Measurements from ENCODE around the gene CUL9.

The CUL9 gene

GRCh38 chr6:43231053-43231452 lies 49.1 kb downstream of the CUL9 start:
- no peak for DNase-seq

DNA sequence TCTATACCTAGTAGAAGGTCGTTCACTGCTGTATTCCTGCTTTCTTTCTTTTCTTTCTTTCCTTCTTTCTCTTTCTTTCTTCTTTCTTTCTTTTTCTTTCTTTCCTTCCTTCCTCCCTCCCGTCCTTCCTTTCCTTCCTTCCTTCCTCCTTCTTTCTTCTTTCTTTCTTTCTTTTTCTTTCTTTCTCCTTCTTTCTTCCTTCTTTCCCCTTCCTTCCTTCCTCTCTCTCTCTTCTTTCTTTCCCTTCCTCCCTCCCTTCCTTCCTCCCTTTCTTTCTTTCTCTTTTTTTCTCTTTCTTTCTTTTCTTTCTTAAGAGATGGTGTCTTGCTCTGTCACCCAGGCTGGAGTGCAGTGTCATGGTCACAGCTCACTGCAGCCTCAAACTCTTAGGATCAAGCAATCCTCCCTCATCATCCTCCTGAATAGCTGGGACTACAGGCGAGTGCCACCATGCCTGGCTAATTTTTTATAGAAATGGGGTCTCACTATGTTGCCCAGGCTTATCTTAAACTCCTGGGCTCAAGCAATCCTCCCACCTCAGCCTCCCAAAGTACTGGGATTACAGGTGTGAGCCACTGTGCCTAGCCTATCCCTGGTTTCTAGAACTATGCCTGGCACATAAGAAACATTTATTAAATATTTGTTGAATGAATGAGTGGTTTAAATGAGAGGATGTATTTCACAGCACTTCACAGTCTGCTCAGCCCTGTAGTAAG lies 49.9 kb downstream of the CUL9 start:
- no peak for DNase-seq

DNA sequence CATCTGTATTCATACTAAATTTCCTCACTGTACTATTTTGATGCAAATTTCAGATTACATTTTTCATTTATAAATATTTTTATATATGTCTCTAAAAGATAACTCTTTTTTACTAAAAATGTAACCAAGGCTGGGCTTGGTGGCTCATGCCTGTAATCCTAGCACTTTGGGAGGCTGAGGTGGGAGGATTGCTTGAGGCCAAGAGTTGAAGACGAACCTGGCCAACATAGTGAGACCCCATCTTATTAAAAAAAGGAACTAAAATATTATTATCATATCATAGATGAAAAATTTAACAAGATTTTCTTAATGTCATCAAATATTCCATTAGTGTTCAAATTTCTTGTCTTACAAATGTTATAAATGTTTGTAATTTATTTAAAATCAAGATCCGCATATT lies 53.8 kb downstream of the CUL9 start:
- DNase-seq: no peak

DNA sequence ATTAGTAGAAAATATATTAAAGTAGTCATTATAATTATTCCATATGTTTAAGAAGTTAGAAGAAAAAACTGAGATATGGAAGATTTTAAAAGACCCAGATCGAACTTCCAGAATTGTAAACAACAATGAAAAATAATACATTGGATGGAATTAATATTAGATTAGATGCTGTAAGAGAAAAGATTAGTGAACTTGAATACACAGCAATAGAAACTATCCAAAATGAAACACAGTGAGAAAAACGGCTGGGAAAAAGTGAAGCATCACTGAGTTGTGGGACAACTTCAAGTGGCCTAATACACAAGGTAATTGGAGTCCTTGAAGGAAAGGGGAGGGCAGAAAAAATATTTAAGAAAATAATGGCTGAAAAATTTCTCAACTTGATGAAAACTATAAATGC lies 57.1 kb downstream of the CUL9 start:
- no peak for DNase-seq

- no peak for DNase-seq
Observed at GRCh38 chr6:43240950-43241349, 59.0 kb downstream of the CUL9 start.

- no peak for DNase-seq
Observed at GRCh38 chr6:43241446-43241845, 59.5 kb downstream of the CUL9 start.

GRCh38 chr6:43242908-43243663 lies 61.1 kb downstream of the CUL9 start, which contains the start of gene TTBK1:
Gene TTBK1, plus strand, starts transcription at chr6:43243481. Its CDS starts 3,180 bp downstream, at chr6:43246661.
- DNase-seq: peak; percentile 76

DNA sequence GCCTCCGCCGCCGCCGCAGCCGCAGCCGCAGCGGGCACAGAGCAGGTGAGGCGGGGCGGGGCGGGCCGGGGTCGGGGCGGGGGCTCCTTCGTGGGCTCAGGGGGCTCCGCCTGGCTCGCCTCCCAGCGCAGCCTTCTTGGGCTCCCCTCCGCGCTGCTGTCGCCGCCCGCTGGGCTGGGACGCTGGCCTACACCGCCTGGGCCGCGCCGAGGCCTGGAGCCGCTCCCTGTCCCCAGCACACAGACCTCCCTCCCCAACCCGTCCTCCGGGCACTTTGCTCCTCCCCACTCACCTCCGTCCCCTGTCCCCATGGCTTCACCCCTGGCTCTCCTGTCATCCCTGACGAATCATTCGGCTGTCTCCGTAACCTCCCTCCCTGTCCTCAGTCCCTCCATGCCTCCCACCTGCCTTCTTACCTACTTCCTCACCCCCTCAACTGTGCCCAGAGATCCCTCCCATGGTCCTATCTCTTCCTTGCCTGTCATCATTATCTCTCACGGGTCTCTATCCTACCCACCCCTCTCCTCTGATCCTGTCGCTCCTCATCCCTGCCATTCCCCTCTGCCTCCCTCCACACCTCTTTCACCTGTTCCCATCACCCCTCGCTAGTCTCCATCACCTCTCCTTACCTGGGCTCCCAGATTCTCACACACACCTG lies 61.8 kb downstream of the CUL9 start:
- DNase-seq: peak; percentile 27

GRCh38 chr6:43246301-43247113 lies 64.5 kb downstream of the CUL9 start:
- peak; percentile 92 for DNase-seq

- DNase-seq: peak; percentile 94
Observed at GRCh38 chr6:43247114-43247999, 65.4 kb downstream of the CUL9 start.

- DNase-seq: no peak
Observed at GRCh38 chr6:43248101-43248500, 66.1 kb downstream of the CUL9 start.

GRCh38 chr6:43248791-43249190 lies 66.8 kb downstream of the CUL9 start:
- no peak for DNase-seq

DNA sequence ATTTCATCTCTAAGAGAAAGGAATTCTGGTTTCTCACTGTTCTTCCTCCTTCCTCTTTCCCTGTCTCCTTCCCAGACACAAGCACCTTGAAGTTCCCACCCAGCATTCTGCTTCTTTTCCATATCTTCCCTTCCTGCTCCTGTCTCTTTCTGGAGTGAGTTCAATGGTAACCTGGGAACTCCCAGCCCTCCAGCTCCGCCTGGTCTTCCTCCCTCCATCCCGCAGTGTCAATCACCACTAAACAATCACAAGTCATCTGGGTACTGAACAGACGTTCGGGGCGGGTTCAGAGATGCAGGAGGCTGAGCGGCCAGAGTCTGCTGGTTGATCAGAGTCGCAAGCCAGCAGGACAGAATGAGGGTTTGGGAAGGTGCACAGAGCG lies 69.0 kb downstream of the CUL9 start:
- DNase-seq: peak; percentile 40

GRCh38 chr6:43253401-43253800 lies 71.4 kb downstream of the CUL9 start:
- no peak for DNase-seq

DNA sequence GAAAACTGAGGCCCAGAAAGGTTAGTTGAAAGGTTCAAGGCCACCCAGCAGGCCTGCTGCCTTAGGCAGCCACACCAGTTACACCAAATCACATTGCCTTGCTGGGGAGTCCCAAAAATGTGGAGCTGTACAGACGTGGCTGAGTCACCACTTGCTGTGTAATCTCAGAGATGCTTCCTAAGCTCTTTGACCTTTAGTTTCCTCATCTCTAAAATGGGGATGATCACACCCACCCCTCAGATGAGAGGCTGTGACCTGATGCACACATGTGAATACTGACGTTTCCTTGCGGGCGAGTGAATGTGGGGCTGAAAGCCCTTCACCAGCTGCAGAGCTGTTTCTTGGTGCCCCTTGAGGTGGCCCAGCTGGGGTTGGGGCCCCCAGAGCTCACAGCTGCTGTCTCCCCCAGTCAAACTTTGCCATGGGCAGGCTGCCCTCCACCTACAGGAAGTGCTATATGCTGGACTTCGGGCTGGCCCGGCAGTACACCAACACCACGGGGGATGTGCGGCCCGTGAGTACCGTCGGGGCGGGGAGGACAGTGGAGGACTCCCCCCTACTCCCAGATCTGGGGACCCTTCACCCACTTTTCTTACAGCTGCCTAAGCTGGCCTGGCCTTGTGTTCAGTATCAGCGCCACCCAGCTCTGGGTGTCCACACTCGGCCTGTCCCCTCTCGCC lies 72.3 kb downstream of the CUL9 start:
- DNase-seq: no peak

GRCh38 chr6:43254846-43255245 lies 72.8 kb downstream of the CUL9 start:
- no peak for DNase-seq

DNA sequence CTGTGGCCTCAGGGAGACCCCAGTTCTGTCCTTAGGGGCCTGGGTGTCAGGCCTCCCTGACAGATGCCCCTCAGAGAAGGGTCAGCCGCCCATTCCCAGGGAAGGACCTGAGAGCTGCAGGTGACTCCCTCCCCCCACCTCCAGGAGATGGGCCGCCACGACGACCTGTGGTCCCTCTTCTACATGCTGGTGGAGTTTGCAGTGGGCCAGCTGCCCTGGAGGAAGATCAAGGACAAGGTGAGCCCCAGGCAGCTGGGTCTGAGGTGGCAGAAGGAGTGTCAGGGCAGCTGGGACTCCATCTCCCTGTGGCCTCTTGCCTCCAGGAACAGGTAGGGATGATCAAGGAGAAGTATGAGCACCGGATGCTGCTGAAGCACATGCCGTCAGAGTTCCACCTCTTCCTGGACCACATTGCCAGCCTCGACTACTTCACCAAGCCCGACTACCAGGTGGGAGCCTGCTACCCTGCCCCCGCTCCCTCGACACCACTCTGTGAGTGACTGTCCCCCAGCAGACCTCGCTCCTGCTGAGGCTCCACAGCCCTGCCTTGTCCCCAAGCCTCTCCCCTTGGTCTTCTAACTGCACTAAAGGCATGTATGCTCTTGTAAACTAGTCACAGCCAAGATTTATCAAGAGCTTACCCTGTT lies 73.5 kb downstream of the CUL9 start:
- DNase-seq: no peak

DNA sequence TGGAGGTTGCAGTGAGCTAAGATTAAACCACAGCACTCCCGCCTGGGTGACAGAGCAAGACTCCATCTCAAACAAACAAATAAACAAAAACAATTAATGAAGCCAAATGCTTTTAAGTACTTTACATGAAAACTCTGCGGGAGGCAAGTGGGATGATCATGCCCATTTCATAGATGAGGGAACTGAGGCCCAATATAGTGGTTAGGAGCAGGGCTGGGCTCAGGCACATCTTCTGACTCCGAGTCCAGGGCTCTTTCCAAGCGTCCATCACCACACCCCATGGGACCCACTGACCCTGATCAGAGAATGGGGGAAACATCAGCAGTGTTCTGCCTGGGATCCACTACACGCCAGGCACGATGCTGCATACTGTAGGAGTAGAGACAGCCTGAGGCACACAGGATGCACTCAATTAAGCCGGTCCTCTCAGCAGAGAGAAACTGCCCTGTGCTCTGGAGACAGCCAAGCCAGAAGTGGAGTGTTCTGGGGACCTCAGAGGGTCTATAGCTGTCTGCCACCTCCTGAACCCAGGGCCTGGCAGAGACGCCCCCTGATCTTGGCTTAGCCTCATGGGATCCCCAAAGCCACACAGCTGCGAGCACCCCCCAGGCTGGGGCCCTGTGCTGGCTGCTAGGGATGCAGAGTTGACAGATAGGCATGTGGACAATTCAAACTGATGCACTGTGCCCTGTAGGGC lies 74.8 kb downstream of the CUL9 start:
- no peak for DNase-seq

DNA sequence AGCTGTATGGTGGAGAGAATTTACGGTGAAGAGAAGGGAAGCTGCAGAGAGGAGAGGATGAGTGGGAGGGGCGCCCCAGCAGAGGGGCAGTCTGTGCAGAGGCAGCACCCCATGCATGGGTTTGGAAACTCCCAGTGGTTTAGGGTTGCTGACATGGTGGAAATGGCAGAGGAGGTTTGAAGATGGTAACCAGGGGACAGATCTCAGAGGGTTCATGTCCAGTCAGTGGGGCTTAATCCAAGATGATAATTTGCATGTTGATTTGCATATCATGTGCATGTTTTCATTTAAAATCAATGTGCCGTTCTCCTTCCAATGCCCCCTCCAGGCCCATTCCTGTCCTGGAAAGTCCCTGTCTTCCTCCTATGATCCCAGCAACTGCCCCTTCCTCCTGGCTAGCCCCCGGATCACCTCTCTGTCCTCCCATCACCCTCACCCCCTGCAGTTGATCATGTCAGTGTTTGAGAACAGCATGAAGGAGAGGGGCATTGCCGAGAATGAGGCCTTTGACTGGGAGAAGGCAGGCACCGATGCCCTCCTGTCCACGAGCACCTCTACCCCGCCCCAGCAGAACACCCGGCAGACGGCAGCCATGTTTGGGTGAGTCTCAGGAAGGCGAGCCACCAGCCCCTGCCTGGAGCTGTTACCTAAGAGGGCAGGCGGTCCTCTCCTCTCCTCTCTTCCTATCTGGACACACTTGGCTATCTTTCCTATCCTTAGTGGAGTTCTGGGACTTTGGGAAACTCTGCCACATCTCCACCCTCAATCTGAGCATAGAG lies 75.6 kb downstream of the CUL9 start:
- DNase-seq: no peak

All from retina (tissue), 1 donor.